GM12878 (cell line): ENCODE data around the gene IPP. TPM values are rescaled to one million over a fixed set of nuclear protein-coding genes. Genes with fewer than 3 reads are reported as not detected.

Source experiments
- ATAC-seq: fragments of 200-7000 bp; cut with Tn5 transposase; 3 replicates; pipeline ENCODE4 v1.9.1; 2020; ENCODE audit warnings: mild to moderate bottlenecking, moderate library complexity
- BruUV-seq: library from RNA; stranded (reverse); fragments of 400-500 nt; replicated peaks from 2 replicates; lab custom pipeline; 2021; lab: Mats Ljungman, UMichigan
- CTCF ChIA-PET: fragments of 300-600 bp; sonication (Branson Sonifier 250); formaldehyde crosslinking; extraction: SDS; loops from one replicate; lab custom pipeline; 2021; ENCODE audit warnings: inconsistent platforms; lab: Yijun Ruan, JAX
- POLR2A ChIA-PET: fragments of 350-600 bp; formaldehyde crosslinking; extraction: SDS; loops from one replicate; lab custom pipeline; 2021; ENCODE audit warnings: inconsistent platforms; lab: Charles Lee
- RAD21 ChIA-PET: fragments of 300-600 bp; sonication (Branson Sonifier 250); formaldehyde crosslinking; loops from one replicate; lab custom pipeline; 2023; ENCODE audit warnings: antibody characterized with exemption; ENCODE audit not compliant: unreplicated experiment; lab: Charles Lee
- SMC1A ChIA-PET: fragments of 300-600 bp; sonication (Branson Sonifier 250); formaldehyde crosslinking; loops from one replicate; lab custom pipeline; 2023; ENCODE audit not compliant: unreplicated experiment, uncharacterized antibody; lab: Charles Lee
- DNase-seq: peaks from one replicate; pipeline ENCODE4 v3.0.0-alpha.2; 2011; ENCODE audit warnings: low read depth, low spot score
- FAIRE-seq: peaks from 3 replicates; lab custom pipeline; 2011; peaks lifted over from hg19 to GRCh38; lab: Jason Lieb, UNC
- H2AFZ ChIP-seq: 2 replicates; pipeline ENCODE4 v1.6.0; 2011; ENCODE audit warnings: low read depth, low read length, control low read depth; ENCODE audit not compliant: control insufficient read depth
- H3K27ac ChIP-seq: 2 replicates; pipeline ENCODE4 v1.5.1; 2011; ENCODE audit warnings: control low read depth; ENCODE audit not compliant: control insufficient read depth, insufficient read depth
- H3K27me3 ChIP-seq, 2 experiments: replicated peaks in 1 of 2; 2 replicates each; pipeline versions ENCODE4 v1.6.0 to v1.6.1; 2011; ENCODE audit warnings: low read length in 1 of 2; ENCODE audit not compliant: control insufficient read depth in 2 of 2, insufficient read depth in 2 of 2
- H3K36me3 ChIP-seq, 2 experiments: 2 replicates each; pipeline ENCODE4 v1.5.1; 2011; ENCODE audit warnings: low read length in 1 of 2; ENCODE audit not compliant: control insufficient read depth in 2 of 2, insufficient read depth in 2 of 2
- H3K4me1 ChIP-seq: 2 replicates; pipeline ENCODE4 v1.6.1; 2011; ENCODE audit warnings: mild to moderate bottlenecking, low read length, moderate library complexity, mixed read lengths; ENCODE audit not compliant: control insufficient read depth, insufficient read depth
- H3K4me2 ChIP-seq: 2 replicates; pipeline ENCODE4 v1.6.0; 2011; ENCODE audit warnings: control low read depth; ENCODE audit not compliant: control insufficient read depth, insufficient read depth
- H3K4me3 ChIP-seq: fragments of 200-600 bp; sonication (generic); 2 replicates; pipeline ENCODE4 v1.5.1; 2016
- H3K79me2 ChIP-seq: 2 replicates; pipeline ENCODE4 v1.6.0; 2011; ENCODE audit warnings: low read length; ENCODE audit not compliant: control insufficient read depth, insufficient read depth
- H3K9ac ChIP-seq: 2 replicates; pipeline ENCODE4 v1.8.0; 2011; ENCODE audit warnings: low read length, control low read depth, mixed read lengths; ENCODE audit not compliant: control insufficient read depth, insufficient read depth
- H3K9me3 ChIP-seq: replicated peaks from 3 replicates; pipeline ENCODE4 v1.5.1; 2011; ENCODE audit warnings: mild to moderate bottlenecking, low read length; ENCODE audit not compliant: control insufficient read depth, insufficient read depth
- H4K20me1 ChIP-seq: 2 replicates; pipeline ENCODE4 v1.6.0; 2011; ENCODE audit not compliant: control insufficient read depth, insufficient read depth
- BACH1 ChIP-seq: fragments of 450-650 bp; IDR thresholded peaks from 2 replicates; pipeline ENCODE4 v1.6.1; 2017; ENCODE audit warnings: mild to moderate bottlenecking, borderline replicate concordance
- BMI1 ChIP-seq: fragments of 450-650 bp; IDR thresholded peaks from 2 replicates; pipeline ENCODE4 v1.6.1; 2016; ENCODE audit warnings: mild to moderate bottlenecking, moderate library complexity, borderline replicate concordance
- CBX5 ChIP-seq: sonication (generic); IDR thresholded peaks from 2 replicates; pipeline ENCODE4 v1.6.1; 2016; ENCODE audit warnings: low read depth, moderate library complexity, mild to moderate bottlenecking, inconsistent platforms
- DPF2 ChIP-seq: fragments of 450-650 bp; IDR thresholded peaks from 2 replicates; pipeline ENCODE4 v1.6.1; 2017; ENCODE audit warnings: mild to moderate bottlenecking
- IKZF2 ChIP-seq, 2 experiments: fragments of 450-650 bp; IDR thresholded peaks; 2 replicates each; pipeline ENCODE4 v1.6.1; 2017; ENCODE audit warnings: mild to moderate bottlenecking in 2 of 2, moderate library complexity in 2 of 2
- MTA2 ChIP-seq: fragments of 450-650 bp; IDR thresholded peaks from 2 replicates; pipeline ENCODE4 v1.6.1; 2016; ENCODE audit warnings: low read depth, mild to moderate bottlenecking, moderate library complexity
- NFYB ChIP-seq: IDR thresholded peaks from 2 replicates; pipeline ENCODE4 v1.6.1; 2011; ENCODE audit warnings: low read depth, mild to moderate bottlenecking, low read length, improper control_type of control experiment, moderate library complexity; ENCODE audit not compliant: insufficient read depth
- RUNX3 ChIP-seq: IDR thresholded peaks from 2 replicates; pipeline ENCODE4 v1.6.1; 2012; ENCODE audit warnings: low read length, inconsistent platforms
- SMC3 ChIP-seq: IDR thresholded peaks from 2 replicates; pipeline ENCODE4 v1.6.1; 2011; ENCODE audit warnings: low read length, improper control_type of control experiment, borderline replicate concordance
- SRF ChIP-seq, 2 experiments: IDR thresholded peaks; 2 replicates each; pipeline ENCODE4 v1.6.1; 2011; ENCODE audit warnings: low read depth in 2 of 2, low read length in 2 of 2, mild to moderate bottlenecking in 1 of 2, moderate library complexity in 1 of 2
- STAT1 ChIP-seq: fragments of 450-650 bp; conservative IDR thresholded peaks from 2 replicates; pipeline ENCODE4 v1.6.1; 2014; ENCODE audit warnings: antibody characterized with exemption, mild to moderate bottlenecking
- STAT3 ChIP-seq: IDR thresholded peaks from 2 replicates; pipeline ENCODE4 v1.6.1; 2011; ENCODE audit warnings: low read depth, low read length, improper control_type of control experiment
- SUZ12 ChIP-seq: fragments of 200-600 bp; sonication (generic); IDR thresholded peaks from one replicate; pipeline ENCODE4 v1.6.1; 2018; ENCODE audit warnings: antibody characterized with exemption, mild to moderate bottlenecking; ENCODE audit not compliant: unreplicated experiment
- WGBS: methylation state at CpG from one replicate; pipeline ENCODE4 v1.1.6; 2016; ENCODE audit warnings: low lambda C conversion rate; ENCODE audit not compliant: insufficient replicate concordance, insufficient coverage; ENCODE audit errors: missing lambda C conversion rate; 5-methylcytosine and 5-hydroxymethylcytosine counted together
- in situ Hi-C: fragments of 300-500 bp; cut with MboI; formaldehyde crosslinking; loops from 9 replicates; pipeline ENCODE4 v1.14.3; 2018; ENCODE audit warnings: mixed read lengths
- intact Hi-C: fragments of 100-400 bp; cut with micrococcal nuclease; formaldehyde crosslinking; loops from one replicate; pipeline ENCODE4 v1.14.2; 2022; ENCODE audit not compliant: unreplicated experiment
- polyA plus RNA-seq, 11 experiments: library from polyadenylated mRNA; depleted of rRNA in 4 of 11; unstranded in 6 of 11; stranded (reverse) in 5 of 11; fragments of >200 nt; fragmentation: Nextera tagmentation in 4 of 11; fragmentation: Illumina TruSeq in 1 of 11; extraction: Ambion mirVana in 4 of 11; extraction: Trizol in 1 of 11; gene quantifications; 1 replicate in 1 of 11; 2 replicates in 10 of 11; pipeline versions ENCODE4 v1.2.1 to v1.2.3, GENCODE V29; 2011 to 2016; ENCODE audit warnings: inconsistent platforms in 2 of 11, missing spikeins in 2 of 11, low read depth in 1 of 11
- total RNA-seq, 4 experiments: library from RNA; depleted of rRNA in 3 of 4; stranded (reverse); fragments of >200 nt in 3 of 4; fragmentation: Illumina TruSeq in 1 of 4; extraction: Trizol in 1 of 4; gene quantifications; 2 replicates each; pipeline versions ENCODE4 v1.2.1 to v1.2.3, GENCODE V29; 2013 to 2021
- TF ChIP-seq, protein P1 (sequence below): fragments of 450-650 bp; IDR thresholded peaks from 2 replicates; pipeline ENCODE4 v1.6.1; 2016; ENCODE audit warnings: mild to moderate bottlenecking
- TF ChIP-seq, protein P2 (sequence below): IDR thresholded peaks from 2 replicates; pipeline ENCODE4 v1.6.1; 2012; ENCODE audit warnings: low read depth, low read length, improper control_type of control experiment
- TF ChIP-seq, protein P3 (sequence below): fragments of 450-650 bp; IDR thresholded peaks from 2 replicates; pipeline ENCODE4 v1.6.1; 2018; ENCODE audit warnings: mild to moderate bottlenecking, low read depth, moderate library complexity; ENCODE audit not compliant: partially characterized antibody

IPP gene
- total and polyA plus RNA-seq, 10 of the 15 experiments (the other 5 are each of a cell fraction or from before 2014, with no cell fraction given), result 4.7 to 15.0 (median 10.4) TPM

DNA sequence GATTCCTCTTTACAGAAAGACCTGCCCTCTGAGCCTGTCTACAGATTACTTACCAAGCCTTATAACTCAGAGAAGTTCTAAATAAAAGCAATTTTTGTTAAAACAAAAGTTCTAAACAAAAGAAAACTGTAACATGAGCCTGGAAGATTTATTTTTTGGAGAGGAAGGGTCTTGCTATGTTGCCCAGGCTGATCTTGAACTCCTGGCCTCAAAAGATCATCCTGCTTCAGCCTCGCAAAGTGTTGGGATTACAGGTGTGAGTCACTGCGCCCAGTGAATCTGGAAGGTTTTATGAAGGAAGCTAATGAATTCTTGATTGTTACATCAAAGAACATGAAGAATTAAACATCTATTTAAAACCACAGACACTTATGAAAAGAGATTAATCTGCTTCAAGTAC, 91.2 kb downstream of the IPP start:
- 100% methylated on average over 2 of the region's 2 CpGs for WGBS
- POLR2A ChIA-PET, result interaction anchor here (0.5 to 0.6 kb wide), 2 partner anchors 25 to 262 kb away, joined by 3 to 10 read pairs; no protein-coding TSS in a partner anchor
- intact Hi-C loops, result no loop called here

More for the DNA sequence above, 91.2 kb downstream of the IPP start:
- no peak overlapping the region for H3K4me3 ChIP-seq
- H4K20me1 ChIP-seq, result 0 out of 2 replicates have a peak, but pooled peaks cover 3% of the 10 kb centered on the region
- no peak for DNase-seq
- SMC1A ChIA-PET, result interaction anchor here (1.6 to 2.0 kb wide), 3 partner anchors 8 to 25 kb away, joined by 4 to 6 read pairs (median 4); no protein-coding TSS in a partner anchor
- H3K9me3 ChIP-seq, result no peaks in the 10 kb centered on the region
- RAD21 ChIA-PET, result no interaction called here
- CTCF ChIA-PET, result interaction anchor here (1.2 kb wide), 1 partner anchor 20 kb away, joined by 3 read pairs; no protein-coding TSS in a partner anchor
- peaks cover 20% of the 10 kb centered on the region for H3K79me2 ChIP-seq
- no peak overlapping the region for H3K4me2 ChIP-seq
- H2AFZ ChIP-seq, result no peak overlapping the region
- ATAC-seq, result no peak
- H3K27ac ChIP-seq, result no peak overlapping the region
- no peaks in the 10 kb centered on the region for H3K27me3 ChIP-seq
- BruUV-seq, result no TSS peak
- in situ Hi-C loops, result no loop called here
- TF ChIP-seq IKZF2 (IDR thresholded peaks at IDR 0.05) (no peak), RUNX3 (no peak), NFYB (no peak), MTA2 (no peak), STAT1 (no peak), SMC3 (no peak), CBX5 (no peak), BMI1 (no peak), STAT3 (no peak), DPF2 (no peak), SRF (IDR thresholded peaks at IDR 0.05; ENCODE audit: low read depth in 2 of 2, low read length in 2 of 2) (no peak), BACH1 (no peak), SUZ12 (no peak)
- TF ChIP-seq, protein P1, sequence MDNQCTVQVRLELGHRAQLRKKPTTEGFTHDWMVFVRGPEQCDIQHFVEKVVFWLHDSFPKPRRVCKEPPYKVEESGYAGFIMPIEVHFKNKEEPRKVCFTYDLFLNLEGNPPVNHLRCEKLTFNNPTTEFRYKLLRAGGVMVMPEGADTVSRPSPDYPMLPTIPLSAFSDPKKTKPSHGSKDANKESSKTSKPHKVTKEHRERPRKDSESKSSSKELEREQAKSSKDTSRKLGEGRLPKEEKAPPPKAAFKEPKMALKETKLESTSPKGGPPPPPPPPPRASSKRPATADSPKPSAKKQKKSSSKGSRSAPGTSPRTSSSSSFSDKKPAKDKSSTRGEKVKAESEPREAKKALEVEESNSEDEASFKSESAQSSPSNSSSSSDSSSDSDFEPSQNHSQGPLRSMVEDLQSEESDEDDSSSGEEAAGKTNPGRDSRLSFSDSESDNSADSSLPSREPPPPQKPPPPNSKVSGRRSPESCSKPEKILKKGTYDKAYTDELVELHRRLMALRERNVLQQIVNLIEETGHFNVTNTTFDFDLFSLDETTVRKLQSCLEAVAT, result no peak
- TF ChIP-seq, protein P2, sequence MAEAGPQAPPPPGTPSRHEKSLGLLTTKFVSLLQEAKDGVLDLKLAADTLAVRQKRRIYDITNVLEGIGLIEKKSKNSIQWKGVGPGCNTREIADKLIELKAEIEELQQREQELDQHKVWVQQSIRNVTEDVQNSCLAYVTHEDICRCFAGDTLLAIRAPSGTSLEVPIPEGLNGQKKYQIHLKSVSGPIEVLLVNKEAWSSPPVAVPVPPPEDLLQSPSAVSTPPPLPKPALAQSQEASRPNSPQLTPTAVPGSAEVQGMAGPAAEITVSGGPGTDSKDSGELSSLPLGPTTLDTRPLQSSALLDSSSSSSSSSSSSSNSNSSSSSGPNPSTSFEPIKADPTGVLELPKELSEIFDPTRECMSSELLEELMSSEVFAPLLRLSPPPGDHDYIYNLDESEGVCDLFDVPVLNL, result no peak
- TF ChIP-seq, protein P3, sequence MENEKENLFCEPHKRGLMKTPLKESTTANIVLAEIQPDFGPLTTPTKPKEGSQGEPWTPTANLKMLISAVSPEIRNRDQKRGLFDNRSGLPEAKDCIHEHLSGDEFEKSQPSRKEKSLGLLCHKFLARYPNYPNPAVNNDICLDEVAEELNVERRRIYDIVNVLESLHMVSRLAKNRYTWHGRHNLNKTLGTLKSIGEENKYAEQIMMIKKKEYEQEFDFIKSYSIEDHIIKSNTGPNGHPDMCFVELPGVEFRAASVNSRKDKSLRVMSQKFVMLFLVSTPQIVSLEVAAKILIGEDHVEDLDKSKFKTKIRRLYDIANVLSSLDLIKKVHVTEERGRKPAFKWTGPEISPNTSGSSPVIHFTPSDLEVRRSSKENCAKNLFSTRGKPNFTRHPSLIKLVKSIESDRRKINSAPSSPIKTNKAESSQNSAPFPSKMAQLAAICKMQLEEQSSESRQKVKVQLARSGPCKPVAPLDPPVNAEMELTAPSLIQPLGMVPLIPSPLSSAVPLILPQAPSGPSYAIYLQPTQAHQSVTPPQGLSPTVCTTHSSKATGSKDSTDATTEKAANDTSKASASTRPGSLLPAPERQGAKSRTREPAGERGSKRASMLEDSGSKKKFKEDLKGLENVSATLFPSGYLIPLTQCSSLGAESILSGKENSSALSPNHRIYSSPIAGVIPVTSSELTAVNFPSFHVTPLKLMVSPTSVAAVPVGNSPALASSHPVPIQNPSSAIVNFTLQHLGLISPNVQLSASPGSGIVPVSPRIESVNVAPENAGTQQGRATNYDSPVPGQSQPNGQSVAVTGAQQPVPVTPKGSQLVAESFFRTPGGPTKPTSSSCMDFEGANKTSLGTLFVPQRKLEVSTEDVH, result no peak
- FAIRE-seq, result no peak
- no peak overlapping the region for H3K9ac ChIP-seq
- peaks cover 15 to 44% of the 10 kb centered on the region in 2 experiments for H3K36me3 ChIP-seq
- no peaks in the 10 kb centered on the region for H3K4me1 ChIP-seq
